GM12878 (cell line): ENCODE results near the gene TANK. TPM values are rescaled to one million over a fixed set of nuclear protein-coding genes. Genes with fewer than 3 reads are reported as not detected.

Experiments
- ATAC-seq: fragments of 200-7000 bp; cut with Tn5 transposase; 3 replicates; pipeline ENCODE4 v1.9.1; 2020; ENCODE audit warnings: mild to moderate bottlenecking, moderate library complexity
- BruUV-seq: library from RNA; stranded (reverse); fragments of 400-500 nt; replicated peaks from 2 replicates; lab custom pipeline; 2021; lab: Mats Ljungman, UMichigan
- CTCF ChIA-PET: fragments of 300-600 bp; sonication (Branson Sonifier 250); formaldehyde crosslinking; extraction: SDS; loops from one replicate; lab custom pipeline; 2021; ENCODE audit warnings: inconsistent platforms; lab: Yijun Ruan, JAX
- POLR2A ChIA-PET: fragments of 350-600 bp; formaldehyde crosslinking; extraction: SDS; loops from one replicate; lab custom pipeline; 2021; ENCODE audit warnings: inconsistent platforms; lab: Charles Lee
- RAD21 ChIA-PET: fragments of 300-600 bp; sonication (Branson Sonifier 250); formaldehyde crosslinking; loops from one replicate; lab custom pipeline; 2023; ENCODE audit warnings: antibody characterized with exemption; ENCODE audit not compliant: unreplicated experiment; lab: Charles Lee
- SMC1A ChIA-PET: fragments of 300-600 bp; sonication (Branson Sonifier 250); formaldehyde crosslinking; loops from one replicate; lab custom pipeline; 2023; ENCODE audit not compliant: unreplicated experiment, uncharacterized antibody; lab: Charles Lee
- DNase-seq: peaks from one replicate; pipeline ENCODE4 v3.0.0-alpha.2; 2011; ENCODE audit warnings: low read depth, low spot score
- FAIRE-seq: peaks from 3 replicates; lab custom pipeline; 2011; peaks lifted over from hg19 to GRCh38; lab: Jason Lieb, UNC
- H2AFZ ChIP-seq: 2 replicates; pipeline ENCODE4 v1.6.0; 2011; ENCODE audit warnings: low read depth, low read length, control low read depth; ENCODE audit not compliant: control insufficient read depth
- H3K27ac ChIP-seq: 2 replicates; pipeline ENCODE4 v1.5.1; 2011; ENCODE audit warnings: control low read depth; ENCODE audit not compliant: control insufficient read depth, insufficient read depth
- H3K27me3 ChIP-seq, 2 experiments: replicated peaks in 1 of 2; 2 replicates each; pipeline versions ENCODE4 v1.6.0 to v1.6.1; 2011; ENCODE audit warnings: low read length in 1 of 2; ENCODE audit not compliant: control insufficient read depth in 2 of 2, insufficient read depth in 2 of 2
- H3K36me3 ChIP-seq, 2 experiments: 2 replicates each; pipeline ENCODE4 v1.5.1; 2011; ENCODE audit warnings: low read length in 1 of 2; ENCODE audit not compliant: control insufficient read depth in 2 of 2, insufficient read depth in 2 of 2
- H3K4me1 ChIP-seq: 2 replicates; pipeline ENCODE4 v1.6.1; 2011; ENCODE audit warnings: mild to moderate bottlenecking, low read length, moderate library complexity, mixed read lengths; ENCODE audit not compliant: control insufficient read depth, insufficient read depth
- H3K4me2 ChIP-seq: 2 replicates; pipeline ENCODE4 v1.6.0; 2011; ENCODE audit warnings: control low read depth; ENCODE audit not compliant: control insufficient read depth, insufficient read depth
- H3K4me3 ChIP-seq: fragments of 200-600 bp; sonication (generic); 2 replicates; pipeline ENCODE4 v1.5.1; 2016
- H3K79me2 ChIP-seq: 2 replicates; pipeline ENCODE4 v1.6.0; 2011; ENCODE audit warnings: low read length; ENCODE audit not compliant: control insufficient read depth, insufficient read depth
- H3K9ac ChIP-seq: 2 replicates; pipeline ENCODE4 v1.8.0; 2011; ENCODE audit warnings: low read length, control low read depth, mixed read lengths; ENCODE audit not compliant: control insufficient read depth, insufficient read depth
- H3K9me3 ChIP-seq: replicated peaks from 3 replicates; pipeline ENCODE4 v1.5.1; 2011; ENCODE audit warnings: mild to moderate bottlenecking, low read length; ENCODE audit not compliant: control insufficient read depth, insufficient read depth
- H4K20me1 ChIP-seq: 2 replicates; pipeline ENCODE4 v1.6.0; 2011; ENCODE audit not compliant: control insufficient read depth, insufficient read depth
- E2F4 ChIP-seq: IDR thresholded peaks from 2 replicates; pipeline ENCODE4 v1.6.1; 2012; ENCODE audit warnings: low read depth, low read length, improper control_type of control experiment
- FOS ChIP-seq: IDR thresholded peaks from 3 replicates; pipeline ENCODE4 v1.6.1; 2011; ENCODE audit warnings: borderline replicate concordance; ENCODE audit not compliant: insufficient read length; ENCODE audit errors: extremely low read depth
- IKZF1 ChIP-seq: fragments of 450-650 bp; conservative IDR thresholded peaks from 2 replicates; pipeline ENCODE4 v1.6.1; 2017; ENCODE audit warnings: antibody characterized with exemption, mild to moderate bottlenecking
- IKZF2 ChIP-seq, 2 experiments: fragments of 450-650 bp; IDR thresholded peaks; 2 replicates each; pipeline ENCODE4 v1.6.1; 2017; ENCODE audit warnings: mild to moderate bottlenecking in 2 of 2, moderate library complexity in 2 of 2
- IRF4 ChIP-seq: IDR thresholded peaks from 2 replicates; pipeline ENCODE4 v1.6.1; 2011; ENCODE audit warnings: low read depth, low read length
- LARP7 ChIP-seq: fragments of 450-650 bp; IDR thresholded peaks from 2 replicates; pipeline ENCODE4 v1.6.1; 2017; ENCODE audit warnings: mild to moderate bottlenecking
- NFYA ChIP-seq: IDR thresholded peaks from 2 replicates; pipeline ENCODE4 v1.6.1; 2011; ENCODE audit warnings: low read depth, mild to moderate bottlenecking, low read length, improper control_type of control experiment, borderline replicate concordance
- NRF1 ChIP-seq: conservative IDR thresholded peaks from 2 replicates; pipeline ENCODE4 v1.6.1; 2011; ENCODE audit warnings: mild to moderate bottlenecking, low read depth, low read length, improper control_type of control experiment
- POLR2AphosphoS5 ChIP-seq: IDR thresholded peaks from 2 replicates; pipeline ENCODE4 v1.6.1; 2011; ENCODE audit warnings: mild to moderate bottlenecking, low read length, inconsistent platforms
- RFX5 ChIP-seq: IDR thresholded peaks from 2 replicates; pipeline ENCODE4 v1.6.1; 2011; ENCODE audit warnings: low read depth, low read length, improper control_type of control experiment
- SUZ12 ChIP-seq: fragments of 200-600 bp; sonication (generic); IDR thresholded peaks from one replicate; pipeline ENCODE4 v1.6.1; 2018; ENCODE audit warnings: antibody characterized with exemption, mild to moderate bottlenecking; ENCODE audit not compliant: unreplicated experiment
- ZBTB33 ChIP-seq: fragments of 450-650 bp; IDR thresholded peaks from 2 replicates; pipeline ENCODE4 v1.6.1; 2017; ENCODE audit warnings: mild to moderate bottlenecking
- ZNF207 ChIP-seq: fragments of 450-650 bp; IDR thresholded peaks from 2 replicates; pipeline ENCODE4 v1.6.1; 2014; ENCODE audit warnings: antibody characterized with exemption, mild to moderate bottlenecking, borderline replicate concordance
- WGBS: methylation state at CpG from one replicate; pipeline ENCODE4 v1.1.6; 2016; ENCODE audit warnings: low lambda C conversion rate; ENCODE audit not compliant: insufficient replicate concordance, insufficient coverage; ENCODE audit errors: missing lambda C conversion rate; 5-methylcytosine and 5-hydroxymethylcytosine counted together
- in situ Hi-C: fragments of 300-500 bp; cut with MboI; formaldehyde crosslinking; loops from 9 replicates; pipeline ENCODE4 v1.14.3; 2018; ENCODE audit warnings: mixed read lengths
- intact Hi-C: fragments of 100-400 bp; cut with micrococcal nuclease; formaldehyde crosslinking; loops from one replicate; pipeline ENCODE4 v1.14.2; 2022; ENCODE audit not compliant: unreplicated experiment
- polyA plus RNA-seq, 11 experiments: library from polyadenylated mRNA; depleted of rRNA in 4 of 11; unstranded in 6 of 11; stranded (reverse) in 5 of 11; fragments of >200 nt; fragmentation: Nextera tagmentation in 4 of 11; fragmentation: Illumina TruSeq in 1 of 11; extraction: Ambion mirVana in 4 of 11; extraction: Trizol in 1 of 11; gene quantifications; 1 replicate in 1 of 11; 2 replicates in 10 of 11; pipeline versions ENCODE4 v1.2.1 to v1.2.3, GENCODE V29; 2011 to 2016; ENCODE audit warnings: inconsistent platforms in 2 of 11, missing spikeins in 2 of 11, low read depth in 1 of 11
- total RNA-seq, 4 experiments: library from RNA; depleted of rRNA in 3 of 4; stranded (reverse); fragments of >200 nt in 3 of 4; fragmentation: Illumina TruSeq in 1 of 4; extraction: Trizol in 1 of 4; gene quantifications; 2 replicates each; pipeline versions ENCODE4 v1.2.1 to v1.2.3, GENCODE V29; 2013 to 2021
- TF ChIP-seq, protein P1 (sequence below): fragments of 150-350 bp; IDR thresholded peaks from 2 replicates; pipeline ENCODE4 v1.6.1; 2014; ENCODE audit warnings: mild to moderate bottlenecking, low read depth, low read length

Gene TANK
- total and polyA plus RNA-seq, 10 of the 15 experiments (the other 5 are each of a cell fraction or from before 2014, with no cell fraction given), result 48.6 to 127 (median 103) TPM

DNA sequence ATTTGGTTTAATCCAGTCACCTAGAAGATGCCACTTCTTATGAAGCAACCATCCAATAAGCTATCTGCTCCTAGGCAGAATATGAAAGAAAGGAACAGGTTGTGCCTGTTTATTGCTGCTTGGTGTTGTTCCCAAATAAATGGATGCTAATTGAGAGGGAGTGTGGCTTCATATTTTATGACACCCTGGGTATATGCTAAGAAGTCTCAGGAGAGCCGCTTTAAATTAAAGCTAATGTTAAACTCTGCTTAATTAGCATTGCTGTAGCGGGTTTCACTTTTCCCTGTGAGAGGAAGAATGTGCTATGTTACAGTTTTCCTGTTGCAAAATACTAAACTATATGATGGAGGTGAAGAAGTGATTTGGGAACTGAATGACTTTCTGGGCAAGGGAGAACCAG lies 48.7 kb upstream of the TANK start:
- Histone ChIP-seq H3K4me2 (no peak overlapping the region), H3K27ac (no peak overlapping the region), H3K79me2 (no peaks in the 10 kb centered on the region), H3K9me3 (no peaks in the 10 kb centered on the region), H3K4me1 (no peaks in the 10 kb centered on the region), H3K9ac (no peak overlapping the region), H3K36me3 (no peaks in the 10 kb centered on the region), H4K20me1 (no peaks in the 10 kb centered on the region), H3K4me3 (no peak overlapping the region), H2AFZ (no peak overlapping the region), H3K27me3 (no peaks in the 10 kb centered on the region)
- 96% methylated on average over 2 of the region's 2 CpGs for WGBS
- intact Hi-C loops, result no loop called here
- ChIA-PET RAD21 (interaction anchor here (1.1 to 1.6 kb wide), 3 partner anchors 10 to 32 kb away, joined by 3 to 4 read pairs (median 3); no protein-coding TSS in a partner anchor), SMC1A (interaction anchor here (0.8 to 4.3 kb wide), 5 partner anchors 11 to 32 kb away, joined by 3 to 17 read pairs (median 7); no protein-coding TSS in a partner anchor), CTCF (interaction anchor here (8.4 kb wide), 1 partner anchor 6 kb away, joined by 68 read pairs; no protein-coding TSS in a partner anchor), POLR2A (interaction anchor here (0.7 to 1.7 kb wide), 2 partner anchors 12 to 45 kb away, joined by 3 to 4 read pairs; no protein-coding TSS in a partner anchor)
- DNase-seq (no peak), ATAC-seq (no peak), FAIRE-seq (no peak)
- no TSS peak for BruUV-seq
- TF ChIP-seq IRF4 (no peak), ZNF207 (no peak), NRF1 (no peak), ZBTB33 (no peak), E2F4 (no peak), RFX5 (no peak), IKZF2 (IDR thresholded peaks at IDR 0.05) (no peak), POLR2AphosphoS5 (no peak), FOS (no peak), LARP7 (no peak), NFYA (no peak), SUZ12 (no peak), IKZF1 (no peak)
- TF ChIP-seq, protein P1, sequence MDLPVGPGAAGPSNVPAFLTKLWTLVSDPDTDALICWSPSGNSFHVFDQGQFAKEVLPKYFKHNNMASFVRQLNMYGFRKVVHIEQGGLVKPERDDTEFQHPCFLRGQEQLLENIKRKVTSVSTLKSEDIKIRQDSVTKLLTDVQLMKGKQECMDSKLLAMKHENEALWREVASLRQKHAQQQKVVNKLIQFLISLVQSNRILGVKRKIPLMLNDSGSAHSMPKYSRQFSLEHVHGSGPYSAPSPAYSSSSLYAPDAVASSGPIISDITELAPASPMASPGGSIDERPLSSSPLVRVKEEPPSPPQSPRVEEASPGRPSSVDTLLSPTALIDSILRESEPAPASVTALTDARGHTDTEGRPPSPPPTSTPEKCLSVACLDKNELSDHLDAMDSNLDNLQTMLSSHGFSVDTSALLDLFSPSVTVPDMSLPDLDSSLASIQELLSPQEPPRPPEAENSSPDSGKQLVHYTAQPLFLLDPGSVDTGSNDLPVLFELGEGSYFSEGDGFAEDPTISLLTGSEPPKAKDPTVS, result no peak
- in situ Hi-C loops, result no loop called here
